Fibroblast of skin of left biceps (primary cell): ENCODE data around the gene RABAC1.
"Not testable (repeated sequence)": the region's sequence is repeated elsewhere in the genome, so short reads cannot be mapped to it uniquely, and the experiment has no call there.

ENCODE experiments used
- DNase-seq, 2 experiments: peaks; one replicate each; pipeline ENCODE4 v3.0.0-alpha.2; 2013; ENCODE audit warnings: low read depth in 2 of 2

The RABAC1 gene

DNA sequence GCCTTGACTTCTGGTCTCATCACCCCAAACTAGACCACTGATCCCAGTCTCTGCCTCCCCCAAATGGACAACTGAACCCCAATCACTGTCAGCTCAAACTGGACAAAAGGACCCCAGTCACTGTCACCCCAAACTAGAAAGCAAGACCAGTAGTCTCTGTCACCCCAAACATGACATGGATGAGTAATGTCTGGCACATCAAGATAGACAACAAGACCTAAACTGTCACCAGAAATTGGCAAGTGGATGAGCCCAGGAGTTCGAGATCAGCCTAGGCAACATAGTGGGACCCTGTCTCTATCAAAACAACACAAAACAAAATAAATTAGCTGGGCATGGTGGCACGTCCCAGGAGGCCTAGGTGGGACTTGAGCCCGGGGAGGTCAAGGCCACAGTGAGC is 12.0 kb downstream of the RABAC1 start:
- no peak for DNase-seq

DNA sequence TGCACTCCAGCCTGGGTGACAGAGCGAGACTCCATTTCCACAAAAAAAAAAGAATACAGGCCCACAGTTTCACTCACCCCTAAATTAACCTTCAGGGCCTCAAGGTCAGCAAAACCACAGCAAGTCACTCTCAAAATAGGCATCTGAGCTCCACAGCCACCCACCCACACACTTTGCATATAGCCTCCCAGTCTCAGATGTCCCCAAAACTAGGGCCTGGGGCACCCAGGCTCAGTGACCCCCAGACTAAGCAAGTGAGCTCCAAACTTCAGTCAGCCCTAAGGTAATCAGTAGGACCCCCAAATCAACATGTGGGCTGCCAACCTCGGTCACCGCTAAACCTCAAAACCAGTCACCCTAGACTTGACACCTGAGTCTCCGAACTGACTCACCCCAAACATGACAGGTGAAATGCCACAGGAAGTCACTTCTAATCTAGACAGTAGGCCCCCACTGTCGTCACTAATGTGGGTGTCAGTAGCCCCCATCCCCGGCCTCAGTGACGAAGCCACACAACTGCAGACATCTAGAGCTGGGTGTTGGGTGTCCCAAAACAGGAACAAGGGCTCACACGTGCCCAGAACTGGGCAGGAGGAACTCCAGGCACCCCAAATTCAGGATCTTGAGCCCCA is 13.9 kb downstream of the RABAC1 start:
- no peak for DNase-seq

DNA sequence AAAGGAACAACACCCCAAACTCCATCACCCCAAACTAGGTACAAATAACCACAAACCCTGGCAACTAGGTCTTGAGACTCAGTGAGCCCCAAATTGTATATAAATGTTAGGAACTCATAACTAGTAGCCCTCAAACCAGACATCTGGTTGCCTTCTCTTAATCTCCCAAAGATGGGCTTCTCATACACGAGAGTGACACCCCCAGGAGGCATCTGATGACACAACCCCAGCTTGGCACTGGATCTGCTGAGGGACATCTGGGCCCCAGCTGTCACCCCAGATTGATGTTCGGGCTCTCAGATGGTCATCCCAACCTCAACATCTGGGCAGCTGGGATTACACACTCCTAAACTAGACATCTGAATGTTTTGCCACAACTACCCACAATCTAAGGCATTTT is 14.8 kb downstream of the RABAC1 start:
- DNase-seq: no peak

DNA sequence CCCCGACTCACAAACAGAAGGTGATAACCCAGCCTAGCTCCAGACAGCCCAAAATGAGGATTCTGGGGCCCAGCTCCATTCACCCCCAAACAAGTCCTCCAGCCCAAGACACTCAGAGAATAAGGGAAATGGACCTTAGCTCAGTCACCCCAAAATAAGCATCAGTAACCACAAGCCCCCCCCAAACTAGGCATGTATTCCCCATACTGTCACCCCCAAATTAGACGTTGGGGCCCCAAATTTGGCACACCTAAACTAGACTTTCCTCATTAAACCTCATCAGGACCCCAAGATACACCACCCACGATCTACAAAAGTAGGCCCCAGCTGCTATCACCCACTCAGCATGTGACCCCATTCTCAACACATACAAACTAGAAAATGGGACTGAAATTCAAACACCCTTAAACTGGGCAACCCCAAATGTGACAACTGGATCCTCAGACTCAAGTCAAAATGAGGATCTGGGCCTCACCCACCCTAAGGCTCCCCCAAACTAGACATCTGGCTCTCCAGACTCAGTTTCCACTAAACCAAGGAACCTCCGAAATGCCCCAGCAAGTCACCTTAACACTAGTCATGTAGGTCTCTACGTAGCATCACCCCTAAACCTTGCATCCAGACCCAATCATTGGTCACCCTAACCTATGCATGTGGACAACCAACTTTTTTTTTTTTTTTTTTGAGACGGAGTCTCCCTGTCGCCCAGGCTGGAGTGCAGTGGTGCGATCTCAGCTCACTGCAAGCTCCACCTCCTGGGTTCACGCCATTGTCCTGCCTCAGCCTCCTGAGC is 17.5 kb downstream of the RABAC1 start:
- DNase-seq: no peak

DNA sequence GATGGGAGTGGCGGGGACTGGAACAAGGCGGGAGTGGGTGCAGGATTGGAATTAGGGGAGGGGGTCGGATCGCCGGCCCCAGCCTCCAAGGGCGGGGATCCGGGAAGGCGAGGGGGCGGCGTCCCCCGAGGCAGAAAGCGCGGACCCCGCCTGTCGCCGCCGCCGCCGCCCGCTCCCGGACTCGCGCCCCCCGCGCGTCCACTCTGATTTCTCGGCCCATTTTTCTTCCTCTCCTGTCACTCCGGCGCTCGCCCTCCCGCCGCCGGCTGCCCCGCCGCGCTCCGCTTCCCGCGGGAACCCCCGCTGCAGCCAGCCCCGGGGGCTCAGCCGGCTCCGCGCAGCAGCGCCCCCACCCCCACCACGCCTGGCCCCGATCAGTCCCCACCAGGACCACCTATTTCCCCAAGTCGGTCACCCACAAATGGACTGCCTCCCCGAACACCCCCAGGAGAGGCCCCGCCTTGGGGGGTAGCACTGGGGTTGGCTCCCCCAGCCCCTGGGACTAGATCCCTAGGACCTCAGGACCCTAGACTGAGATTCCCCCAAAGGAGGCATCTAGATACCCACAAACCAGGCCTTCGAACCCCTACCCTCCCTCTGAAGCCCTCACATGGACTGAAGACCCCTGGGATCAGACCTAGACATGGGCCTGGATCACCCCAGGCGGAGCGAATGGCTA is 18.3 kb downstream of the RABAC1 start:
- no peak for DNase-seq

DNA sequence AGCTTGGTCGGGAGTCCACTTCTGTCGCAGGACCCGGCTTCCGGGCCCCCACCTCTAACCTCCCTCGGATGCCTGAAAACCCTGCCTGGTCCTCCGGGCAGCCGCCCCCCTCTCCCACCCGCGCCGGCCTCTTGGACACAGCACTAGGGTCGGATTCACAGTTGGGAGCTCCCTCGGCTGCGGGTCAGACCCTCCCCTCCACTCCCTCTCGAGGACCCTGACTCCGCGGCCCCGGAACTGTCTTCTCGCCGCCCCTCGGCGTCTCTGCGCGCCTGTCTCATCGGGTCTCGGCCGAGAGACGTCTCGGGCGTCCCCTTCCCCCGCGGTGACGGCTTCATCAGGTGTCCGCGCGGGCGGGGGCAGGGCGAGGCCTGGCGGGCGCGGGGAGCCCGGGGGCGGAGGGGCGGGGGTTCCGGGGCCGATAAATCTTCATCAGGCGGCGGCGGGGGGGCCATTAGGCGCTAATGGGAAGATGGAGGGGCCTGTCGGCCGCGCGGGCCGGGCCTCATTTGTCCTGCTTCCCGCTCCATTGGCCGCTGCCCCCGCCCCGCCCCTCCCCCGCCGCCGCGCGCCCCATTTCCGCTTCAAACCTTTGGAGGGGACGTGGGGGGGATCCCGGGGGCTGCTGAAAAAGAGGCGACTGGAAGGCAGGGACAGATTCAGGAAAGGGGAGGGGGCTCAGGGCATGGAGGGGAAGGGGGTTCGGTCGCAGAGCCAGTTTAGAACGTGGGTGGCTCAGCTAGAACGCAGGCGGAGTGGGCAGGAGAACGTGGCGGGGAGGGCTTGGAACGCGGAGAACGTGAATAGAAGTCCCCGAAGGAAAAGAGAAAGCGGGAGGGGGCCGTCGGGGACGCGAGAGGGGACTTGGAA is 19.0 kb downstream of the RABAC1 start:
- DNase-seq: no peak

DNA sequence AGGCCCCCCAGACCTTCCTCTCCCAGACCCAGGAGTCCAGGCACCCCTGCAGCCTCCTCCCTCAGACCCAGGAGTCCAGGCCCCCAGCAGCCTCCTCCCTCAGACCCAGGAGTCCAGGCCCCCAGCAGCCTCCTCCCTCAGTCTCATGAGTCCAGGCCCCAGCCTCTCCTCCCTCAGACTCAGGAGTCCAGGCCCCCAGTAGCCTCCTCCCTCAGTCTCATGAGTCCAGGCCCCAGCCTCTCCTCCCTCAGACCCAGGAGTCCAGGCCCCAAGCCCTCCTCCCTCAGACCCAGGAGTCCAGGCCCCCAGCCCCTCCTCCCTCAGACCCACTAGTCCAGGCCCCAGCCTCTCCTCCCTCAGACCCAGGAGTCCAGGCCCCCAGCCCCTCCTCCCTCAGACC is 19.9 kb downstream of the RABAC1 start:
- DNase-seq: not testable (repeated sequence)

DNA sequence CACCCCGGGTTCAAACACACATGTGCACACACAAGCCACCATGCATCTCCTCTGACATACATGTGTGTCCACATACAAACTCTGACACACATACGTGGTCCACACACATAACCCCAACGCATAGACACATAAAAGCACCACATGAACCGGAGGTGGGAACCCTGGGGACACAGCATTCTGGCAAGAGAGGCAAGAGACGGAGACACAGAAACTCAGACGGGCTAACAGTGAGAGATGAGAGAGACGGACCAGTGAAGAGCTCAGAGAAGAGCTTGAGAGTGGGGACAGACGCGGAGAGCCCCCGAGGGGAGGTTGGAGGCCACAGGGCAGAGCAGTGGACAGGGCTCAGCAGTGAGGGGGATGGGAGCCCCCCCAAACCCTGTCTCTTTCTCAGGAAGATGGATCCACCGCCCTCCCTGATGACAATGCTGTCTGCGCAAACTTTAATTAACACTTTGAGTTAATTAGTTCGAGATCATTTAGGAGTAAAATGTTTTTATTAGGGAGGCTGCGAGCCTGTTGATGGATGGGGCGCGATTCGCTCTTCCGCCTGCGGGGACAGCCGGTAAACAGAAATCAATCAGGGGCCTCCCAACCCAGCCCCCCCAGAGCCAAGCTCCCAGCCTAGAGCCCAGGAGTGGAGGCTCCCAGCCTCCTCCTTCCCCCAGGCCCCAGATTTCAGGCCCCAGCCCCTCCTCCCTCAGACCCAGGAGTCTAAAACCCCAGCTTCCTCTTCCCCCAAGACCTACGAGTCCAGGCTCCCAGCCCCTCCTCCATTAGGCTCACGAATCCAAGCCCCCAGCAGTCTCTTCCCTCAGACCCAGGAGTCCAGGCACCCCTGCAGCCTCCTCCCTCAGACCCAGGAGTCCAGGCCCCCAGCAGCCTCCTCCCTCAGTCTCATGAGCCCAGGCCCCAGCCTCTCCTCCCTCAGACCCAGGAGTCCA is 21.3 kb downstream of the RABAC1 start:
- no peak for DNase-seq

DNA sequence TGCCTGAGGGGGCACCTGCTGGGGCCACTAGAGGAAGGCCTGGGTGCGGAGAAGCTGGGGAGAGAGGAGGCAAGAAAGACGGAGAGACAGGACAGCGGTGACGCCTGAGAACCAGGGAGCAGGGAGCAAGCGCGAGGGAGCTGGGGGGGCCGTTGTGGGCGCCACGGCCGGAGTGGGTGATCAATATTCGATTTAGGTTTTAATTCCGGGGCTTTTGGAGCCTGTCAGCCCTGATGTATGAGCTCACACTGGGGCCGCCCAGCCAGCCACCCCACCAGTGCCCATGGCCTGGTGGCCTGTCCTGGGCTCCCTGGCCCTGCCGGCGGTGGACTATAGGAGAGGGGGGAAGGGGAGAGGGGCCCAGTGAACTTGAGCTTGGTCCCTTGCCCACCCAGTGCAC is 22.2 kb downstream of the RABAC1 start:
- DNase-seq: no peak

DNA sequence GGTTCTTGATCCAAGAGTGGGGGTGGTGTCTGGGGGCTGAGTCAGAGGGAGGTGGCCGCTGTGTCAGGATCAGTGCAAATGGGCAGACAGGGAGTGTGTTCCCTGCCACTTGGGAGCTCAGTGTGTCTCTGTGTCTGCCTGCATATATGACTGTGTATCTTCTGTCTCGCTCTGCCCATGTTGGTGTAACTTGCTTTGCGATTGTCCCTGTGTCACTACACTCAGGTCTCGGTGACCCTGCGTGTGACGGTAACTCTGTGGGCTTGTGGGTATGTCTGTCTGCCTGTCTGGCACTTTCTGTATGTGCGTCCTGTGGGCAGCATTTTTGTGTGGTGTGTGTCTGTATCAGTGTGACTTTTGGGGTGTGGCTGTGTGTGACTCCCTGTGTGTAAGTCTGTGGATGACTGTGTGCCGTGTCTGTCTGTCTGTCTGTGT is 22.7 kb downstream of the RABAC1 start:
- DNase-seq: no peak

DNA sequence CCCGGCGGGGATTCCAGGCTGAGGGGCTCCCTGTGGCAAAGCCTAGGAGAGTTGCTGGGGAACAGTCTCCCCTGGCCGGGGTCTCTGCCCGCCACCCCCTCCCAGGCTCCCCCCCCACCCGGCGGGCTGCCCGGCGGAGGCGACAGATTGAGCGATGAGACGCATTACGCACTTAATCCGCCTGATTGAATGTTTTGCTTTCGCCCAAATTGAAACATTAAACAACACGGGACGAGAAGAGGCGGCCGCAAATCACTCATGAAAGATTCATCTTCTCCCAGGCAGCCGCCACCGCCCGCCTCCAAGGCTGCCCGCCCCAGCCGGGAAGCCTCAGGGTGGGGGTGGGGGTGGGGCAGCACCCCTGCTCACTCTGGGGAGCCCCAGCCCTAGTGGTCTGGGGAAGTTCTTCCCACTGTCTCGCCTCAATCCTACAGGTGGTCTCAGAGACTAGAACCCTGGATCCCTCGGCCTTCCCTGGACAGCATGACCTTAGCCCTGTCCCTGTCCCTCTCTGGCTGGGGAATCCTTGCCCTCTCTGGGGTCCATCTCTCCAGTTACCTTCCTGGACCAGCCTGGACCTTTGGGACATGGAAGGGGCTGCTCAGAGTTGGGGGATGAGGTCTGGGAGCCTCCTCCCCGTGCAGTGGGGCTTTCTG is 23.2 kb downstream of the RABAC1 start:
- DNase-seq: no peak

DNA sequence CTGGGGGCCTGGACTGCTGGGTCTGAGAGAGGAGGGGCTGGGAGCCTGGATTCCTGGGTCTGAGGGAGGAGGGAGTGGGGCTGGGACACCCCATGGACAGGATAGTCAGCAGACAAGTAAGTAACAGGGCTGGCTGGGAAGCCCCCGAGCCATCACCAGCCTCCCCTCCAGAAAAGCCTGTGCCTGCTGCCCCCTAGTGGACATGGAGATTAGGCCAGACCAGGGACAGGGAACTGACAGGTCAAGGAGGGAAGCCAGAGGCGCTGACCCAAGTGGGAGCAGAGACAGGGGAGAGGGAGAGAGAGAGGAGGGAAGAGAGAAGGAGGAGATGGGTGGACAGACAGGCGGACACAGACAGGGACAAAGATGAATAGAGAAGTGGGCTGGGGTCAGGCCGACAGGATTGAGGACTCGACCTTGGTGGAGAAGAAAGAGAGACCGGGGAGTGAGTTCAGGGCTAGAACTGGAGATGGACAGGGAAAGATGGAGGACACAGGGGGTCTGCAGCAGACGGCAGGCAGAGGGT is 24.2 kb downstream of the RABAC1 start:
- DNase-seq: no peak

DNA sequence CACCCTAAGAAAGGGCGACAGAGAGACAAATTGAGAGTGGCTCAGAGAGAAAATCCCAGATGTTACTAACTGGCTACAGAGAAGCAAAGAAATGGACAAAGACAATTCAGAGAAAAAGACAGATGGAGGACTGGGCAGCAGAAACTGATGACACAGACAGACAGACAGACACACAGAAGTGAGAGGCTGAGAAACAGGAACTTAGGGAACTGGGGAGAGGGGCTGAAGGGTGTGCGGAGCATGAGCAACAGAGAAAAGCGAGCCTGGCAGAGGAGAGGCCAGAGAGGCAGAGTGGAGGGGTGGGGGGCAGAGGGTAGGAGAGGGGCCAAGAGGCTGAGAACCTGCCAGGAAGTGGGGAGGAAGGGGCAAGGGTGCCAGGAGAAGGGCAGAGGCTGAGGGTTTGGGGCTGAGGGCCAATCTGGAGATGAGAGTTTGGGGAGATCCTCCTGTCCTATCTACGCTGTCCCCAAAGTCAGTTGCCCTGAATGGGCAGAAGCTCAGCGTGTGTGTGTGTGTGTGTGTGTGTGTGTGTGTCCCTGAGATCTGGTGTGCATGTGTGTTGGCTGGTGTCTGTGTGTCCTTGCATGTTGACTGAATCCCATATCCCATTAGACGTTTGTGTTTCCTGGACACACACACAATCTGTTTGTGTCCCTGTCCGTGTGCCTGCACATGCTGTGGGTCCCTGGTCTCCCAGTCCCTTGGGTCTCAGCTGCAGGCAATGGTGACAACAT is 25.3 kb downstream of the RABAC1 start:
- DNase-seq: no peak

DNA sequence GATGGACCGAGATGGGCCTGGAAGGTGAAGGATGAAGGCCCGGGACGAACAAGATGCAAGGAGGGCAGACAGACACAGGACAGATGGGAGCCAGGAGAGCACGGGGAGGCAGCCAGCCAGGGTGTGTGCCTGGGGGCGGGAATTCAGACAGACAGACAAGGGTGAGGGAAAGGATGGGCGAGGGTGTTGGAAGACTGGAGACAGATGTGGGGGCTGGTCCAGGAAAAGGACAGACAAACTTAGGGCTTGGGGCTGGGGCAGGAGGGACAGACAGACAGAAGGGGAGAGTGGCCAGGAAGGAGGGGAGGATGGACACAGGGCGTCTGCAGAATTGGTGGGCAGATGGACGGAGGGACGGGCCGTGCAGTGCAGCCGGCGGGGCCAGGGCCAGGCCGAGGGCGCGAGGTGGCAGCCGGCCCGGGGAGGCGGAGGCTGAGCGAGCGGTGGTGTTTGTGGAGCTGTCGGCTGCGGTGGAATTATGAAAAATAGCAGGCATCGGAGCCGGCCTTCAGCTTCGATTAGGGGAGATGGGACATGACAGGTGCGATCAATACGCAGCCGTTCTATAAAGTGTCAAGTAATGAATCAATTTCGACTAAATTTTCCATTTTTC is 26.3 kb downstream of the RABAC1 start:
- no peak for DNase-seq

DNA sequence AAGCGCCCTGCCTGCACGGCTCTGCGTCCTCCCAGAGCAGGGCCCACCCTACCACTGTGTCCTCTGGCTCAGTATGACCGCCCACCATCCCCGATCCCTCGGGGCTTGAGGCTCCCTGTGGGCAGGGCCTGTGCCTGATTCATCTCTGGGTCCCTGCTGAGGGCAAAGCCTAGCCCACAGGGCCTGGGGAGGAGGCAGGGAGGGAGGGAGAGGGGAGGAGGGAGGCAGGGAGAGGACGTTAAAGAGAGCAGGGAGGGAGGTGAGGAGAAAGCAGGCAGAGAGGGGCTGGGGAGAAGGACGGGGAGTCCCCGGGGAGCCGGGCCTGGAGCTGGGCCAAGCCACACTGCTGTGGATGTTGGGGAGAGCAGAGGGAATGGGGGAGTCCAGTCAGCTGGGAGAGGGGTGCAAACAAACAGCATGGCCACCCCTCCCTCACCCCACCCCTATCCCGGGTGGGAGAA is 26.8 kb downstream of the RABAC1 start:
- no peak for DNase-seq

DNA sequence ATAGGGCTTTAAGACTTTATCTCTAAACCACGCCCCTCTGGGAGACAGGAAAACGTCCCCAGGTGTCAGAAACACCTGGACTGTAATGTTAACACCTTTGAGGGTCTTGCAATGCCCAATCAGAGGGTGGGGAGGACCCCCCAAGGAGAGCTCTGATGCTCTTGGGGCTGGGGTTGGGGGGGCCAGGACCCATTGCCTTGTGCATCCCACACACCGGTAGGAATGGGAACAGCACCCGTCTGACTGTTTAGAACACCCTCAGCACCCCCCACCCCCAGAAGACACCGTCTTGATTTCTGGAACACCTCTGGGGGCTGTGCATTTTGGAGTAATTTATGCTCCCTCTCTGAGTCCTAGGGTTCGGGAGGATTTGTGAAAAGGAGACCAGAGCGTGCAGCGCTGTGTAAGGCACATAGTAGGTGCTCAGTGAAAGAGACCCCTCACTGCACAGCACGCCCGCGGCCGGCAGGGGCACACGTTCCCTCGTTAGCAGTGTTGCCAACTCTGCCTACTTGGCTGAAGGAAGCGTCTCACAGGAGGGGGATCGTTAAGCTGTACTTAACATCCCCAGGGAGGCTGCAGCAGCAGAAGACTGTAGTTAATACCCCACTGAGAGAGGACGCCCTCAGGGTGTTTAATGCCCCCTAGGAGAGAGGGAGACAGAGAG is 28.1 kb downstream of the RABAC1 start:
- no peak for DNase-seq

DNA sequence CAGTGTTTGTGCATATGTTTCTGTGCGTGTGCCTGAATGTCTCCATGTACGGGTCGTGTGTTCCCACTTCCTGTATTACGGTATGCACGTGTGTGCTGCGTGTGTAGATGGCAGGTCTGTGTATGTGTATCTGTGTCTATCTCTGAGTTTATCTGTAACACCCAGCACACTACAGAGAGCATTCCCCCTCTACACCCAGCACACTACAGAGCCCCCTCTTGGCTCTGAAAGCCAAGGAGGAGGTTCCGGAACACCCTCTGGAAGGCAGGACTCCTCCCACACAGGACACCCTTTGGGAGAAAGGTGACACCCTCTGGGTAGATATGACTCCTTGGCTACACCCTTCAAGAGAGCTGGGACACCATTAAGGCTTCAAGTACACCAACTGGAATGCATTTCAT is 28.8 kb downstream of the RABAC1 start:
- no peak for DNase-seq

DNA sequence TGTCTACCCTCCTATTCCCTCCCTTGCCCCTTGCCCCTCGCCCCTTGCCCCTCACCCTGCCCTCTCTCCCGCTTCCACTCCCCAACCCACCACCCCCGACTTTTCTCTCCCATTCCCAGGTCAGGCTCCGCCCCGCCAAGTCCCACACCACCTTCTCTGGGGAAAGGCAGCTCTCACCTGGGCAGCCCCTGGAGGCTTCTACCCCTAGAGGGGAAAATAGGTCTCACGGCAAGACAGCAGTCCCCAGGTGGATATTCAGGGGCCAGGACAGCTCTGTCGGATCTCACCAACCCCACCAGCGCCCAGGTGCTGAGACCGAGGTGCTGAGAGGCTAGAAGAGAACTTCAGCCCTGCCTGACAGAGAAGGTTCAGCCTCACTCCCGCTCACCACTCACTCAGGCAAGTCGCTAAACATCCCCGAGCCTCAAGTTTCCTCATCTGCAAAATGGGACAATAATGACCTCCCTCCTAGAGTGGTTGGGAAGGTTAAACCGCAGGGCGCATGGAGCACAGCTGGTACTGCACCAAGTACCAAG is 29.5 kb downstream of the RABAC1 start:
- no peak for DNase-seq
